Measurements from ENCODE around the gene ISG15. TPM values are rescaled to one million over a fixed set of nuclear protein-coding genes. Genes with fewer than 3 reads are reported as not detected.

ISG15 gene
- total and polyA plus RNA-seq, 2 of the 13 experiments (the other 11 are each of a cell fraction or from before 2014, with no cell fraction given) = 42.1 to 54.9 TPM

- TF ChIP-seq HNF1B (CRISPR knock-in tag; IDR thresholded peaks at IDR 0.05) (peak; percentile 65; the same call in 1 of the 2 replicates), ZKSCAN5 (CRISPR knock-in tag; IDR thresholded peaks at IDR 0.05) (no peak), MAFF (IDR thresholded peaks at IDR 0.05; ENCODE audit: low read depth, low read length) (no peak), BCL3 (CRISPR knock-in tag; IDR thresholded peaks at IDR 0.05) (no peak), MEIS1 (CRISPR knock-in tag; IDR thresholded peaks at IDR 0.05; ENCODE audit: borderline replicate concordance) (peak; percentile 50; the same call in 1 of the 2 replicates), ZBTB2 (CRISPR knock-in tag; IDR thresholded peaks at IDR 0.05; ENCODE audit: low read depth) (no peak), NR1H2 (CRISPR knock-in tag; IDR thresholded peaks at IDR 0.05; ENCODE audit: borderline replicate concordance, low read depth) (no peak), TRIM24 (CRISPR knock-in tag; IDR thresholded peaks at IDR 0.05) (no peak), ZNF367 (CRISPR knock-in tag; IDR thresholded peaks at IDR 0.05; ENCODE audit: borderline replicate concordance) (no peak), SMYD3 (CRISPR knock-in tag; IDR thresholded peaks at IDR 0.05) (no peak), ZNF20 (CRISPR knock-in tag; IDR thresholded peaks at IDR 0.05) (no peak), SP2 (CRISPR knock-in tag; IDR thresholded peaks at IDR 0.05) (no peak), ZNF761 (CRISPR knock-in tag; conservative IDR thresholded peaks at IDR 0.05) (no peak), ERF (CRISPR knock-in tag; IDR thresholded peaks at IDR 0.05) (no peak), ZBTB26 (CRISPR knock-in tag; IDR thresholded peaks at IDR 0.05; ENCODE audit: borderline replicate concordance) (no peak), DRAP1 (CRISPR knock-in tag; IDR thresholded peaks at IDR 0.05) (peak; percentile 32; the same call in 1 of the 2 replicates), GFI1 (CRISPR knock-in tag; IDR thresholded peaks at IDR 0.05; ENCODE audit: borderline replicate concordance) (no peak), GTF3A (CRISPR knock-in tag; conservative IDR thresholded peaks at IDR 0.05) (no peak), SP4 (CRISPR knock-in tag; IDR thresholded peaks at IDR 0.05) (0 out of 2 replicates have a peak, but pooled peaks have one; percentile 52), ZNF737 (CRISPR knock-in tag; IDR thresholded peaks at IDR 0.05; ENCODE audit: borderline replicate concordance) (no peak), ZNF143 (CRISPR knock-in tag; IDR thresholded peaks at IDR 0.05) (no peak), ZNF556 (CRISPR knock-in tag; IDR thresholded peaks at IDR 0.05; ENCODE audit: borderline replicate concordance) (no peak; the same call in 1 of the 2 replicates), TBL1XR1 (IDR thresholded peaks at IDR 0.05; ENCODE audit: borderline replicate concordance, low read length, partially characterized antibody) (no peak), ZNF383 (CRISPR knock-in tag; IDR thresholded peaks at IDR 0.05; ENCODE audit: borderline replicate concordance) (no peak)
Observed at GRCh38 chr1:975896-976683, 37.2 kb upstream of the ISG15 start (continued).

Data from HepG2 (cell line).